SU-DHL-6 (cell line): Measurements from ENCODE around the gene PBRM1.

Experiments used
- H2AFZ ChIP-seq: fragments of 200-600 bp; sonication (generic); 2 replicates; pipeline ENCODE4 v1.6.1; 2014; ENCODE audit warnings: low read depth, mild to moderate bottlenecking, moderate library complexity, mixed read lengths, antibody characterized with exemption, low read length; ENCODE audit not compliant: severe bottlenecking
- H3F3A ChIP-seq: fragments of 200-600 bp; shearing (Covaris generic); 2 replicates; pipeline ENCODE4 v1.6.0; 2016; ENCODE audit warnings: antibody characterized with exemption, mild to moderate bottlenecking; ENCODE audit not compliant: insufficient read depth
- H3K27ac ChIP-seq: fragments of 200-600 bp; sonication (generic); 2 replicates; pipeline ENCODE4 v1.5.1; 2016; ENCODE audit warnings: low read depth, mild to moderate bottlenecking, low read length, moderate library complexity, mixed read lengths
- H3K27me3 ChIP-seq: fragments of 200-600 bp; sonication (generic), shearing (Covaris generic); 2 replicates; pipeline ENCODE4 v1.6.0; 2014; ENCODE audit warnings: mild to moderate bottlenecking, low read length
- H3K36me3 ChIP-seq: fragments of 200-600 bp; sonication (generic); 2 replicates; pipeline ENCODE4 v1.6.1; 2014; ENCODE audit warnings: mild to moderate bottlenecking, low read length, mixed read lengths
- H3K4me2 ChIP-seq: fragments of 300-600, 200-600 bp; shearing (Covaris generic), sonication (generic); 2 replicates; pipeline ENCODE4 v1.6.0; 2014; ENCODE audit warnings: low read length, low read depth, mild to moderate bottlenecking; ENCODE audit not compliant: poor library complexity, severe bottlenecking
- H3K4me3 ChIP-seq: fragments of 200-600 bp; sonication (generic); 2 replicates; pipeline ENCODE4 v1.5.1; 2014; ENCODE audit warnings: antibody characterized with exemption, low read length, mild to moderate bottlenecking, mixed read lengths; ENCODE audit not compliant: insufficient read depth, poor library complexity, severe bottlenecking
- H3K79me2 ChIP-seq: fragments of 200-600 bp; sonication (generic); 2 replicates; pipeline ENCODE4 v1.6.1; 2014; ENCODE audit warnings: mild to moderate bottlenecking, low read length, moderate library complexity; ENCODE audit not compliant: insufficient read depth
- H3K9ac ChIP-seq: fragments of 200-600 bp; sonication (generic); 2 replicates; pipeline ENCODE4 v1.7.0; 2014; ENCODE audit warnings: mild to moderate bottlenecking, low read length
- H3K9me2 ChIP-seq: fragments of 200-600 bp; sonication (generic); replicated peaks from 2 replicates; pipeline ENCODE4 v1.6.1; 2014; ENCODE audit warnings: low read length; ENCODE audit not compliant: insufficient read depth
- H3K9me3 ChIP-seq: fragments of 200-600 bp; sonication (generic); 2 replicates; pipeline ENCODE4 v1.6.1; 2014; ENCODE audit warnings: low read length, mixed read lengths; ENCODE audit not compliant: insufficient read depth
- H4K20me1 ChIP-seq: fragments of 200-600 bp; sonication (generic); 2 replicates; pipeline ENCODE4 v1.6.1; 2014; ENCODE audit warnings: low read depth, mild to moderate bottlenecking, antibody characterized with exemption, low read length, moderate library complexity, mixed read lengths
- EZH2phosphoT487 ChIP-seq: fragments of 200-600 bp; sonication (generic), shearing (Covaris generic); conservative IDR thresholded peaks from 2 replicates; pipeline ENCODE4 v1.6.1; 2018; ENCODE audit warnings: mild to moderate bottlenecking, antibody characterized with exemption, low read length, moderate library complexity, mixed read lengths
- TF ChIP-seq, protein P1 (sequence below): fragments of 200-600 bp; sonication (generic); IDR thresholded peaks from one replicate; pipeline ENCODE4 v1.5.1; 2017; ENCODE audit warnings: antibody characterized with exemption, mild to moderate bottlenecking, low read length, moderate library complexity; ENCODE audit not compliant: insufficient read depth, poor library complexity, severe bottlenecking

Gene PBRM1

DNA sequence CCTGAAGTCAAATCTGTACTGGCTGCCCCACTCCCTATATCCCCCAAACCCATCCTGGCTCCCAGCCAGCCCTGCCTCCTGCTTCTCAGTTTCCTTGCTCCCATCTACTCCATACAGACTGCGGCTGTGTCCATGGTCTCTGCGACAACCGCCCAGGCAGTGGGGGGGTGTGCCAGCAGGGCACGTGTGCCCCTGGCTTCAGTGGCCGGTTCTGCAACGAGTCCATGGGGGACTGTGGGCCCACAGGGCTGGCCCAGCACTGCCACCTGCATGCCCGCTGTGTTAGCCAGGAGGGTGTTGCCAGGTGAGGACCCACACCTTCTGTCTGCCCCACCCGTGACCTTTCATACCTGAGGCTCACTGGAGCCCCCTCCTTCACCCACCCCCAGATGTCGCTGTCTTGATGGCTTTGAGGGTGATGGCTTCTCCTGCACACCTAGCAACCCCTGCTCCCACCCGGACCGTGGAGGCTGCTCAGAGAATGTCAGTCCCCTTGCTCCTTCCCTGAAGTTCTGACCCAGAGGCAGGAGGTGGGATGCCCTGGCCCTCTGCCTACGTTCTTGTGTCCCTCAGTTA is 175.9 kb downstream of the PBRM1 start:
- no peaks in the 10 kb centered on the region for H3K27me3 ChIP-seq
- no peak overlapping the region for H3K4me3 ChIP-seq
- H3K27ac ChIP-seq, result no peak overlapping the region
- no peak overlapping the region for H3K4me2 ChIP-seq
- TF ChIP-seq, protein P1, sequence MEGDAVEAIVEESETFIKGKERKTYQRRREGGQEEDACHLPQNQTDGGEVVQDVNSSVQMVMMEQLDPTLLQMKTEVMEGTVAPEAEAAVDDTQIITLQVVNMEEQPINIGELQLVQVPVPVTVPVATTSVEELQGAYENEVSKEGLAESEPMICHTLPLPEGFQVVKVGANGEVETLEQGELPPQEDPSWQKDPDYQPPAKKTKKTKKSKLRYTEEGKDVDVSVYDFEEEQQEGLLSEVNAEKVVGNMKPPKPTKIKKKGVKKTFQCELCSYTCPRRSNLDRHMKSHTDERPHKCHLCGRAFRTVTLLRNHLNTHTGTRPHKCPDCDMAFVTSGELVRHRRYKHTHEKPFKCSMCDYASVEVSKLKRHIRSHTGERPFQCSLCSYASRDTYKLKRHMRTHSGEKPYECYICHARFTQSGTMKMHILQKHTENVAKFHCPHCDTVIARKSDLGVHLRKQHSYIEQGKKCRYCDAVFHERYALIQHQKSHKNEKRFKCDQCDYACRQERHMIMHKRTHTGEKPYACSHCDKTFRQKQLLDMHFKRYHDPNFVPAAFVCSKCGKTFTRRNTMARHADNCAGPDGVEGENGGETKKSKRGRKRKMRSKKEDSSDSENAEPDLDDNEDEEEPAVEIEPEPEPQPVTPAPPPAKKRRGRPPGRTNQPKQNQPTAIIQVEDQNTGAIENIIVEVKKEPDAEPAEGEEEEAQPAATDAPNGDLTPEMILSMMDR, result peak; percentile 22
- TF ChIP-seq EZH2phosphoT487, result no peak
- no peaks in the 10 kb centered on the region for H3F3A ChIP-seq
- no peak overlapping the region for H3K9ac ChIP-seq
- no peaks in the 10 kb centered on the region for H3K79me2 ChIP-seq
- H3K36me3 ChIP-seq, result no peaks in the 10 kb centered on the region
- H4K20me1 ChIP-seq, result no peaks in the 10 kb centered on the region
- no peaks in the 10 kb centered on the region for H3K9me3 ChIP-seq
- H3K9me2 ChIP-seq, result no peaks in the 10 kb centered on the region
- H2AFZ ChIP-seq, result no peak overlapping the region

DNA sequence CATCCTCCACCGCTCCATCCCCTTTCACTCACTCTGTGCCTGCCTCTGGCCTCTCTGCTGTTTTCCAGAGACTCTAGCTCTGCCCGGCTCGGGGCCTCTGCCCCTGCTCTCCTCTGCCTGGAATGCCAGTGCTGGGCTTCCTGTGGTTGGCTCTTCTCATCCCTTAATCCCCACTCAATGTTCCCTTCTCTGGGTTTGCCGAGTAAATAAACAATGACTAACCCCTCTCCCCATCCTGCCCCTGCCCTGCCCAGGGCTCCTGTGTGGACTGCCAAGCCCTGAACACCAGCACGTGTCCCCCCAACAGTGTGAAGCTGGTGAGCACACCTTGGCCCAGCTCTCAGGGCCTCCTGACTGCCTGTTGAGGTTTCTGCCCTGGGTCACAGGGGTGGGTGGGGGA is 178.4 kb downstream of the PBRM1 start:
- Histone ChIP-seq H3K9me2 (no peaks in the 10 kb centered on the region), H2AFZ (no peak overlapping the region), H3K4me3 (no peak overlapping the region), H3K27me3 (no peaks in the 10 kb centered on the region), H3K9ac (no peak overlapping the region), H3K9me3 (no peaks in the 10 kb centered on the region), H3K36me3 (no peaks in the 10 kb centered on the region), H3F3A (no peaks in the 10 kb centered on the region), H3K4me2 (no peak overlapping the region), H3K27ac (no peak overlapping the region), H4K20me1 (no peaks in the 10 kb centered on the region; the same call in 1 of the 2 replicates), H3K79me2 (no peaks in the 10 kb centered on the region)
- no peak for TF ChIP-seq EZH2phosphoT487

DNA sequence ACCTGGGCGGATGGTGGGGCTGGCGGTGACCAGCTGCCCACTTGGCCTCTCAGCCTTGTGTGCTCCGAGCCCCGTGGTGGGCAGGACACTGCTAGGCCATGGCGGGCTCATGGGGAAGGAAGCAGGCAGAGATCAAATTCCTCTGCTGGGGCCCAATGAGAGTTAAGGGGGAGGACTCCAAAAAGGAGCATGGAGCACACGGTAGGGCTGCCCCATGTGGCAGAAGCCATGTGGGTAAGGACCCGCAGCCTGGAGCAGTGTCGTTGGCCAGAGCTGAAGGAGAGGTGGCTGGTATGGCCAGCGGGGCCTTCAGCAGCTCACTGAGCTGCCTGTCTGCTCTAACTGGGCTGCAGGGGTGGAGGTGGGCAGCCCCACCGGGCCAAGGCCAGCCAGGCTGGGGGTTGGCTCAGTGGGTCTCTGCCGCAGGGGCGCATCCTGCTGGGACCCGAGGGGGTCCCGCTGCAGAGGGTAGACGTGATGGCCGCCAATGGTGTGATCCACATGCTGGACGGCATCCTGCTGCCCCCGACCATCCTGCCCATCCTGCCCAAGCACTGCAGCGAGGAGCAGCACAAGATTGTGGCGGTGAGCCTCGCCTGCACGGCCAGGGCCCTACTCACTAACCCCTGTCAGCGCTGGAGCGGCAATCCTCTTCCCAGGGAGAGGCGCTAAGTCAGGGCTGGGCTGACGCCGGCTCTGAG is 179.3 kb downstream of the PBRM1 start:
- no peak overlapping the region for H2AFZ ChIP-seq
- no peaks in the 10 kb centered on the region for H3K9me3 ChIP-seq
- H3K9me2 ChIP-seq, result no peaks in the 10 kb centered on the region
- no peak overlapping the region for H3K4me2 ChIP-seq
- no peak overlapping the region for H3K4me3 ChIP-seq
- no peaks in the 10 kb centered on the region for H3K79me2 ChIP-seq
- H4K20me1 ChIP-seq, result no peaks in the 10 kb centered on the region; the same call in 1 of the 2 replicates
- H3K27me3 ChIP-seq, result no peaks in the 10 kb centered on the region
- no peaks in the 10 kb centered on the region for H3F3A ChIP-seq
- H3K36me3 ChIP-seq, result no peaks in the 10 kb centered on the region
- no peak overlapping the region for H3K27ac ChIP-seq
- no peak overlapping the region for H3K9ac ChIP-seq
- TF ChIP-seq, protein P1, result no peak
- no peak for TF ChIP-seq EZH2phosphoT487

DNA sequence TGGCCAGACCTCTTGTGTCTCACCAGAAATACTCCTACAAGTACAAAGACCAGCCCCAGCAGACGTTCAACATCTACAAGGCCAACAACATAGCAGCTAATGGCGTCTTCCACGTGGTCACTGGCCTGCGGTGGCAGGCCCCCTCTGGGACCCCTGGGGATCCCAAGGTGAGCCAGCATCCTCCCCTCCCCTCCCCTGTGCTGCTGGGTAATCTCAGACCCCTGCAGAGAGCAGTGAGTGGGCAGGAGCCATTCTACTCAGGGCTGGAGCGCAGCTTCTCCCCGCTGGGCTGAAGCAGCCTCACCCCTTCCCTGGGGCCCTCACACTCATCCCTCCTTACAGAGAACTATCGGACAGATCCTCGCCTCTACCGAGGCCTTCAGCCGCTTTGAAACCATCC is 180.7 kb downstream of the PBRM1 start:
- no peaks in the 10 kb centered on the region for H3K9me3 ChIP-seq
- no peak overlapping the region for H3K27ac ChIP-seq
- no peaks in the 10 kb centered on the region for H3K9me2 ChIP-seq
- H3K4me2 ChIP-seq, result no peak overlapping the region
- H3K27me3 ChIP-seq, result no peaks in the 10 kb centered on the region
- no peaks in the 10 kb centered on the region for H3K36me3 ChIP-seq
- H3F3A ChIP-seq, result no peaks in the 10 kb centered on the region
- no peak overlapping the region for H3K9ac ChIP-seq
- H2AFZ ChIP-seq, result no peak overlapping the region
- no peaks in the 10 kb centered on the region; the same call in 1 of the 2 replicates for H4K20me1 ChIP-seq
- H3K79me2 ChIP-seq, result no peaks in the 10 kb centered on the region
- TF ChIP-seq, protein P1, result no peak
- TF ChIP-seq EZH2phosphoT487, result no peak
- no peak overlapping the region for H3K4me3 ChIP-seq
